Stimulated activated CD8-positive, alpha-beta memory T cell treated with anti-CD3 and anti-CD28 coated beads, Interleukin-12 subunit alpha, Interleukin-12 subunit beta, amount 100 ng/mL, for 1 hour (primary cell): ENCODE data around the gene CEP295NL.
"Not testable (repeated sequence)": the region's sequence is repeated elsewhere in the genome, so short reads cannot be mapped to it uniquely, and the experiment has no call there.

Source experiments
- DNase-seq: peaks from one replicate; pipeline ENCODE4 v3.0.0-alpha.2; 2020; ENCODE audit warnings: low read depth

CEP295NL gene

GRCh38 chr17:78905116-78905515 lies 2.1 kb upstream of the CEP295NL start:
- no peak for DNase-seq

GRCh38 chr17:78904371-78904770 lies 1.4 kb upstream of the CEP295NL start:
- DNase-seq, result no peak

- not testable (repeated sequence) for DNase-seq
Measured at GRCh38 chr17:78902231-78902630, 770 bp downstream of the CEP295NL start.

GRCh38 chr17:78901806-78902205 lies 1.2 kb downstream of the CEP295NL start:
- DNase-seq, result no peak

GRCh38 chr17:78900816-78901215 lies 2.2 kb downstream of the CEP295NL start:
- DNase-seq, result no peak

- DNase-seq, result no peak
Measured at GRCh38 chr17:78899361-78900260, 3.4 kb downstream of the CEP295NL start.

GRCh38 chr17:78898947-78899346 lies 4.1 kb downstream of the CEP295NL start:
- no peak for DNase-seq

GRCh38 chr17:78898075-78898836 lies 4.7 kb downstream of the CEP295NL start:
- DNase-seq, result no peak

- DNase-seq, result no peak
Measured at GRCh38 chr17:78897664-78898047, 5.3 kb downstream of the CEP295NL start.

- DNase-seq, result no peak
Measured at GRCh38 chr17:78896834-78897663, 6.0 kb downstream of the CEP295NL start.

GRCh38 chr17:78896091-78896833 lies 6.7 kb downstream of the CEP295NL start:
- DNase-seq, result no peak

GRCh38 chr17:78895322-78895721 lies 7.7 kb downstream of the CEP295NL start:
- DNase-seq, result no peak

GRCh38 chr17:78893684-78894083 lies 9.3 kb downstream of the CEP295NL start:
- no peak for DNase-seq

- no peak for DNase-seq
Measured at GRCh38 chr17:78892936-78893379, 10.0 kb downstream of the CEP295NL start.

GRCh38 chr17:78892520-78892919 lies 10.5 kb downstream of the CEP295NL start:
- no peak for DNase-seq

GRCh38 chr17:78892062-78892456 lies 10.9 kb downstream of the CEP295NL start:
- no peak for DNase-seq

- DNase-seq, result no peak
Measured at GRCh38 chr17:78891406-78892061, 11.5 kb downstream of the CEP295NL start.

GRCh38 chr17:78890498-78890897 lies 12.5 kb downstream of the CEP295NL start:
- no peak for DNase-seq

GRCh38 chr17:78890096-78890495 lies 12.9 kb downstream of the CEP295NL start:
- DNase-seq, result not testable (repeated sequence)

- DNase-seq, result no peak
Measured at GRCh38 chr17:78889531-78889930, 13.5 kb downstream of the CEP295NL start.

- DNase-seq, result no peak
Measured at GRCh38 chr17:78888941-78889518, 14.0 kb downstream of the CEP295NL start.
